K562 (cell line): Measurements from ENCODE around the gene CTDSP2. TPM values are rescaled to one million over a fixed set of nuclear protein-coding genes. Genes with fewer than 3 reads are reported as not detected.
A peak's percentile ranks its signal among the peaks of the same experiment; 100 is the strongest.

Experiments used
- ILK ChIP-seq: fragments of 450-650 bp; IDR thresholded peaks from 2 replicates; pipeline ENCODE4 v1.6.1; 2016; ENCODE audit warnings: missing genetic modification characterization, low read depth, mild to moderate bottlenecking, missing compliant biosample characterization, moderate library complexity, borderline replicate concordance
- MCM3 ChIP-seq: fragments of 450-650 bp; IDR thresholded peaks from 2 replicates; pipeline ENCODE4 v1.6.1; 2016
- MTA3 ChIP-seq: fragments of 450-650 bp; formaldehyde crosslinking; IDR thresholded peaks from 2 replicates; pipeline ENCODE4 v1.6.1; 2017; ENCODE audit warnings: mild to moderate bottlenecking, borderline replicate concordance
- PHTF2 ChIP-seq: fragments of 250-450 bp; sonication (Bioruptor Pico); IDR thresholded peaks from 2 replicates; pipeline ENCODE4 v1.5.0; 2021; ENCODE audit warnings: mild to moderate bottlenecking
- polyA plus RNA-seq, 8 experiments: library from polyadenylated mRNA; depleted of rRNA in 4 of 8; stranded (reverse) in 5 of 8; unstranded in 3 of 8; fragments of >200 nt; fragmentation: Nextera tagmentation in 2 of 8; fragmentation: Illumina TruSeq in 1 of 8; extraction: Ambion mirVana in 2 of 8; extraction: Trizol in 1 of 8; gene quantifications; 2 replicates each; pipeline versions ENCODE4 v1.2.1 to v1.2.3, GENCODE V29; 2011 to 2014; ENCODE audit warnings: inconsistent platforms in 1 of 8, missing spikeins in 1 of 8
- total RNA-seq, 7 experiments: library from RNA; depleted of rRNA in 6 of 7; stranded (reverse); fragments of >200 nt in 6 of 7; fragmentation: Illumina TruSeq in 2 of 7; extraction: Trizol in 2 of 7; gene quantifications; 2 replicates each; pipeline versions ENCODE4 v1.2.1 to v1.2.3, GENCODE V29; 2011 to 2021; ENCODE audit warnings: low replicate concordance in 1 of 7
- TF ChIP-seq, protein P1 (sequence below): fragments of 250-450 bp; sonication (Bioruptor Pico); IDR thresholded peaks from 2 replicates; pipeline ENCODE4 v1.8.0; 2021; ENCODE audit warnings: mild to moderate bottlenecking, moderate library complexity
- TF ChIP-seq, protein P2 (sequence below), 2 experiments: fragments of 450-650 bp in 1 of 2; sonication (generic) in 1 of 2; formaldehyde crosslinking in 1 of 2; IDR thresholded peaks; 2 replicates each; pipeline versions ENCODE4 v1.7.1 to v1.9.0; 2016 to 2022; ENCODE audit warnings: inconsistent platforms in 1 of 2, mild to moderate bottlenecking in 1 of 2, missing genetic modification reagents in 1 of 2
- TF ChIP-seq, protein P3 (sequence below), 2 experiments: fragments of 450-650 bp; IDR thresholded peaks; 2 replicates each; pipeline ENCODE4 v1.6.1; 2018; ENCODE audit warnings: mild to moderate bottlenecking in 2 of 2, low read depth in 1 of 2; ENCODE audit not compliant: partially characterized antibody in 2 of 2

The CTDSP2 gene
- total and polyA plus RNA-seq, 9 of the 15 experiments (the other 6 are each of a cell fraction or from before 2014, with no cell fraction given), result 20.4 to 108 (median 47.7) TPM

DNA sequence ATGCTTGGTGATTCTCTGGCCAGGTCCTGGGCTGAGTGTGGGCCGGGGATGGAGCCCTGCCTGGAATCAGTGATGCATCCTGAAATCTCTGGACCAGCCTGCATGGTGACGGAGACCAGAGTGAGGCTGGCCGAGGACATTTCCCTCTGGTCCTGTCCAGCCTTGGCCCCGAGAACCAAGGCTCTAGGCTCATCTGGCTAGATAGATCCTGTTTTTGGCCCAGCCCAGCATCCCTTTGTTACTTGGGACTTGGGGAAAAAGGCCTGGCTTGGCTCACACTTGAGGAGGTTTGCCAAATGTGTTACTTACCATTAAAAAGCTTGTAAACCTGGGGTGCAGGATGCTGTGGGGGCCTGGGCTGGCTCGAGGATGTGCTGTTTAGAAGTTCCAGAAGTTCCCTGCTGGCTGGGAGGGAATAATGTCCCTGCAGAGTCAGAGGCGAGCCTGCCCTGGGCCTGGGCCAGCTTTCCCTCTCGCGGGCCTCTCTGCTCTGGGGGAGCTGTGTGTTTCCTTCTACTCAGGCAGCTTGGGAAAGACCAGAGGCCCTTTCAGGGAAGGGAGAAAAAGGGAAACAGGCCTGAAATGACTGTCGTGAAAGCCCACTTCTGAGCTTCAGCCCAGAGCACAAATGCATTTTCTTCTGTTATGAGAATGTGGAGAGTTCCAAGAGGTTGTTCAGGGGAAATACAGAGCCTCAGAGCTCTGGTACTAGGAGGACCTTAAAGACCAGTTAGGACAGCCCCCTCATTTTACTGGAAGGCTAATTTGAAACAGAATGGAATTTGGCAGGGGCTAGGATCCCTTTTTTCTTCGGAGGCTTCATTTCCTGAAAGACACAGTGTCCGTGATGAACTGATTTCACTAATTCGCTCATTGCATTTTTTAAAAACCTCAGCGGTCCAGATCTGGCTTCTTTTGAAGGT, 47.2 kb upstream of the CTDSP2 start (continued):
- TF ChIP-seq, protein P1, sequence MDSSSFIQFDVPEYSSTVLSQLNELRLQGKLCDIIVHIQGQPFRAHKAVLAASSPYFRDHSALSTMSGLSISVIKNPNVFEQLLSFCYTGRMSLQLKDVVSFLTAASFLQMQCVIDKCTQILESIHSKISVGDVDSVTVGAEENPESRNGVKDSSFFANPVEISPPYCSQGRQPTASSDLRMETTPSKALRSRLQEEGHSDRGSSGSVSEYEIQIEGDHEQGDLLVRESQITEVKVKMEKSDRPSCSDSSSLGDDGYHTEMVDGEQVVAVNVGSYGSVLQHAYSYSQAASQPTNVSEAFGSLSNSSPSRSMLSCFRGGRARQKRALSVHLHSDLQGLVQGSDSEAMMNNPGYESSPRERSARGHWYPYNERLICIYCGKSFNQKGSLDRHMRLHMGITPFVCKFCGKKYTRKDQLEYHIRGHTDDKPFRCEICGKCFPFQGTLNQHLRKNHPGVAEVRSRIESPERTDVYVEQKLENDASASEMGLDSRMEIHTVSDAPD (CRISPR knock-in tag), result no peak
- TF ChIP-seq MCM3 (no peak), MTA3 (peak; percentile 50; the same call in 1 of the 2 replicates), ILK (no peak), PHTF2 (CRISPR knock-in tag) (no peak)
- TF ChIP-seq, protein P2, sequence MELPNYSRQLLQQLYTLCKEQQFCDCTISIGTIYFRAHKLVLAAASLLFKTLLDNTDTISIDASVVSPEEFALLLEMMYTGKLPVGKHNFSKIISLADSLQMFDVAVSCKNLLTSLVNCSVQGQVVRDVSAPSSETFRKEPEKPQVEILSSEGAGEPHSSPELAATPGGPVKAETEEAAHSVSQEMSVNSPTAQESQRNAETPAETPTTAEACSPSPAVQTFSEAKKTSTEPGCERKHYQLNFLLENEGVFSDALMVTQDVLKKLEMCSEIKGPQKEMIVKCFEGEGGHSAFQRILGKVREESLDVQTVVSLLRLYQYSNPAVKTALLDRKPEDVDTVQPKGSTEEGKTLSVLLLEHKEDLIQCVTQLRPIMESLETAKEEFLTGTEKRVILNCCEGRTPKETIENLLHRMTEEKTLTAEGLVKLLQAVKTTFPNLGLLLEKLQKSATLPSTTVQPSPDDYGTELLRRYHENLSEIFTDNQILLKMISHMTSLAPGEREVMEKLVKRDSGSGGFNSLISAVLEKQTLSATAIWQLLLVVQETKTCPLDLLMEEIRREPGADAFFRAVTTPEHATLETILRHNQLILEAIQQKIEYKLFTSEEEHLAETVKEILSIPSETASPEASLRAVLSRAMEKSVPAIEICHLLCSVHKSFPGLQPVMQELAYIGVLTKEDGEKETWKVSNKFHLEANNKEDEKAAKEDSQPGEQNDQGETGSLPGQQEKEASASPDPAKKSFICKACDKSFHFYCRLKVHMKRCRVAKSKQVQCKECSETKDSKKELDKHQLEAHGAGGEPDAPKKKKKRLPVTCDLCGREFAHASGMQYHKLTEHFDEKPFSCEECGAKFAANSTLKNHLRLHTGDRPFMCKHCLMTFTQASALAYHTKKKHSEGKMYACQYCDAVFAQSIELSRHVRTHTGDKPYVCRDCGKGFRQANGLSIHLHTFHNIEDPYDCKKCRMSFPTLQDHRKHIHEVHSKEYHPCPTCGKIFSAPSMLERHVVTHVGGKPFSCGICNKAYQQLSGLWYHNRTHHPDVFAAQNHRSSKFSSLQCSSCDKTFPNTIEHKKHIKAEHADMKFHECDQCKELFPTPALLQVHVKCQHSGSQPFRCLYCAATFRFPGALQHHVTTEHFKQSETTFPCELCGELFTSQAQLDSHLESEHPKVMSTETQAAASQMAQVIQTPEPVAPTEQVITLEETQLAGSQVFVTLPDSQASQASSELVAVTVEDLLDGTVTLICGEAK (IDR thresholded peaks at IDR 0.05), result peak; percentile 34; the same call in 1 of the 2 replicates
- TF ChIP-seq, protein P2 (CRISPR knock-in tag; IDR thresholded peaks at IDR 0.05), result no peak
- TF ChIP-seq, protein P3, sequence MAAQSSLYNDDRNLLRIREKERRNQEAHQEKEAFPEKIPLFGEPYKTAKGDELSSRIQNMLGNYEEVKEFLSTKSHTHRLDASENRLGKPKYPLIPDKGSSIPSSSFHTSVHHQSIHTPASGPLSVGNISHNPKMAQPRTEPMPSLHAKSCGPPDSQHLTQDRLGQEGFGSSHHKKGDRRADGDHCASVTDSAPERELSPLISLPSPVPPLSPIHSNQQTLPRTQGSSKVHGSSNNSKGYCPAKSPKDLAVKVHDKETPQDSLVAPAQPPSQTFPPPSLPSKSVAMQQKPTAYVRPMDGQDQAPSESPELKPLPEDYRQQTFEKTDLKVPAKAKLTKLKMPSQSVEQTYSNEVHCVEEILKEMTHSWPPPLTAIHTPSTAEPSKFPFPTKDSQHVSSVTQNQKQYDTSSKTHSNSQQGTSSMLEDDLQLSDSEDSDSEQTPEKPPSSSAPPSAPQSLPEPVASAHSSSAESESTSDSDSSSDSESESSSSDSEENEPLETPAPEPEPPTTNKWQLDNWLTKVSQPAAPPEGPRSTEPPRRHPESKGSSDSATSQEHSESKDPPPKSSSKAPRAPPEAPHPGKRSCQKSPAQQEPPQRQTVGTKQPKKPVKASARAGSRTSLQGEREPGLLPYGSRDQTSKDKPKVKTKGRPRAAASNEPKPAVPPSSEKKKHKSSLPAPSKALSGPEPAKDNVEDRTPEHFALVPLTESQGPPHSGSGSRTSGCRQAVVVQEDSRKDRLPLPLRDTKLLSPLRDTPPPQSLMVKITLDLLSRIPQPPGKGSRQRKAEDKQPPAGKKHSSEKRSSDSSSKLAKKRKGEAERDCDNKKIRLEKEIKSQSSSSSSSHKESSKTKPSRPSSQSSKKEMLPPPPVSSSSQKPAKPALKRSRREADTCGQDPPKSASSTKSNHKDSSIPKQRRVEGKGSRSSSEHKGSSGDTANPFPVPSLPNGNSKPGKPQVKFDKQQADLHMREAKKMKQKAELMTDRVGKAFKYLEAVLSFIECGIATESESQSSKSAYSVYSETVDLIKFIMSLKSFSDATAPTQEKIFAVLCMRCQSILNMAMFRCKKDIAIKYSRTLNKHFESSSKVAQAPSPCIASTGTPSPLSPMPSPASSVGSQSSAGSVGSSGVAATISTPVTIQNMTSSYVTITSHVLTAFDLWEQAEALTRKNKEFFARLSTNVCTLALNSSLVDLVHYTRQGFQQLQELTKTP (IDR thresholded peaks at IDR 0.05; ENCODE audit: low read depth in 1 of 2, partially characterized antibody in 2 of 2), result peak in 1 of 2 experiments; percentile 93
